ENCODE measurements around the gene EMSY. TPM values are rescaled to one million over a fixed set of nuclear protein-coding genes. Genes with fewer than 3 reads are reported as not detected.

EMSY gene
- total and polyA plus RNA-seq, 2 donors (not counting 3 experiments of a cell fraction or from before 2014, with no cell fraction given), result 18.3 to 25.7 TPM

- dilution Hi-C loops (cut with MboI; ENCODE audit: extremely low pct_ligation_motif_present, low sequenced_read_pairs), result no loop called here
Observed at GRCh38 chr11:76512851-76513653, 68.2 kb downstream of the EMSY start.

More at GRCh38 chr11:76512851-76513653, 68.2 kb downstream of the EMSY start:
- Histone ChIP-seq H3K36me3 (ENCODE audit: control insufficient read depth in 2 of 2, extremely low read depth in 1 of 2, insufficient read depth in 2 of 2, low read length in 2 of 2) (peaks cover 0 to 2% of the 10 kb centered on the region in 2 experiments), H3K4me2 (ENCODE audit: insufficient read depth, low read length) (no peak overlapping the region), H2AFZ (ENCODE audit: low read depth, low read length) (no peak overlapping the region), H3K79me2 (ENCODE audit: control insufficient read depth, insufficient read depth, low read length) (no peaks in the 10 kb centered on the region), H3K9ac (replicated peaks; ENCODE audit: extremely low read depth, insufficient read depth, low read length) (no peak overlapping the region), H3K27me3 (ENCODE audit: control insufficient read depth in 2 of 2, insufficient read depth in 2 of 2, low read length in 2 of 2) (no peaks in the 10 kb centered on the region), H3K4me1 (ENCODE audit: control insufficient read depth, extremely low read depth, insufficient read depth, low read length) (peaks cover 10% of the 10 kb centered on the region), H3K9me1 (replicated peaks; ENCODE audit: control insufficient read depth, extremely low read depth, insufficient read depth, low read length) (no peaks in the 10 kb centered on the region), H3K27ac (ENCODE audit: insufficient read depth, low read depth, low read length) (no peak overlapping the region), H4K20me1 (replicated peaks; ENCODE audit: control insufficient read depth, extremely low read depth, insufficient read depth, low read length) (peaks cover 3% of the 10 kb centered on the region), H3K9me3 (replicated peaks; ENCODE audit: control insufficient read depth, insufficient read depth, low read length) (no peaks in the 10 kb centered on the region), H3K4me3 (replicated peaks in 1 of 3; ENCODE audit: insufficient read depth in 1 of 3, low read depth in 1 of 3, low read length in 3 of 3) (no peak overlapping the region)
- ChIA-PET CTCF (interaction anchor here (0.7 to 5.6 kb wide), 27 partner anchors 11 to 807 kb away, joined by 3 to 53 read pairs (median 4); no protein-coding TSS in a partner anchor), POLR2A (interaction anchor here (0.7 kb wide), 1 partner anchor 19 kb away, joined by 3 read pairs; no protein-coding TSS in a partner anchor)
- no TSS peak for BruUV-seq (replicated peaks)
- TF ChIP-seq, protein P1, sequence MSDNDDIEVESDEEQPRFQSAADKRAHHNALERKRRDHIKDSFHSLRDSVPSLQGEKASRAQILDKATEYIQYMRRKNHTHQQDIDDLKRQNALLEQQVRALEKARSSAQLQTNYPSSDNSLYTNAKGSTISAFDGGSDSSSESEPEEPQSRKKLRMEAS (IDR thresholded peaks at IDR 0.05; ENCODE audit: insufficient read depth, insufficient read length), result no peak
- peak; percentile 14 to 15 for TF ChIP-seq CTCF (IDR thresholded peaks at IDR 0.05; ENCODE audit: extremely low read depth in 1 of 2, insufficient read depth in 1 of 2, low read depth in 1 of 2, low read length in 2 of 2)
- intact Hi-C loops (cut with micrococcal nuclease), result loop anchor here (1.0 to 2.0 kb wide), 4 partner anchors 68 to 306 kb away; partner anchors contain the start of gene EMSY
- peak; percentile 58 for DNase-seq (ENCODE audit: low read depth, low spot score)
- no peak for FAIRE-seq

Measured in endothelial cell of umbilical vein (primary cell).